GF-D8 (cell line): ENCODE measurements around the gene TSPAN4.

Experiments
- DNase-seq: peaks from one replicate; lab custom pipeline; 2025; lab: John Stamatoyannopoulos, UW

TSPAN4 gene

GRCh38 chr11:911031-911889 is 68.6 kb downstream of the TSPAN4 start:
- DNase-seq = no peak

DNA sequence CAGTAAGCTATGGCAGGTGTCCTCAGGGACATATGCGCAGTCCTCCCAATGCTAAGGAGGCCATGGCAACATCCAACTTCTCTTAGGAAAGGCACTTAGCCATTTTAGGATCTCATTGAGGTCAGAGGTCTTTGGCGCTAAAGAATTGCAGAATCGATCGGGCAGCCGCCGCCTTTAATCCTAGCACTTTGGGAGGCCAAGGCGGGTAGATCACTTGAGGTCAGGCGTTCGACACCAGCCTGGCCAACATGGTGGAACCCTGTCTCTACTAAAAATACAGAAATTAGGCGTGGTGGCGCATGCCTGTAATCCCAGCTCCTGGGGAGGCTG is 69.2 kb downstream of the TSPAN4 start:
- DNase-seq = no peak

DNA sequence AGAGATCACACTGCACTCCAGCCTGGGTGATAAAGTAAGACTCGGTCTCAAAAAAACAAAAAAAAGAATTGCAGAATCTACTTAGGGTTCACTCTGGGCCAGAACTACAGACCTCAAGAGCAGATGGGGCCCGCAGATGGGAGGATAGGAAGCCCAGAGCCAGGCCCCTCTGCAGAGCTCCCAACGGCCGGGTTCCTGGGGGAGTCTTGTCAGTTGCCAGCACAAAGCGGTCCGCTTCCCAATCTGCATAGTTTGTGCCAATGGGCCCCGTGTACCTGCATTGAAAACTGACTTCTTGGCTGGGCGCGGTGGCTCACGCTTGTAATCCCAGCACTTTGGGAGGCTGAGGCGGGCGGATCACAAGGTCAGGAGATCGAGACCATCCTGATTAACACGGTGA is 69.6 kb downstream of the TSPAN4 start:
- no peak for DNase-seq

- DNase-seq = no peak
Measured at GRCh38 chr11:913043-913442, 70.4 kb downstream of the TSPAN4 start.

GRCh38 chr11:914204-914603 is 71.6 kb downstream of the TSPAN4 start:
- no peak for DNase-seq

- no peak for DNase-seq
Measured at GRCh38 chr11:914747-915501, 72.3 kb downstream of the TSPAN4 start.
